Heart left ventricle (tissue), 16 donors: Measurements from ENCODE around the gene UBE2R2. TPM values are rescaled to one million over a fixed set of nuclear protein-coding genes. Genes with fewer than 3 reads are reported as not detected.

Source experiments
- ATAC-seq, 4 donors: fragments of 200-7000 bp; cut with Tn5 transposase; one replicate each; pipeline ENCODE4 v1.9.1; 2020 to 2022; ENCODE audit warnings: moderate library complexity in 4 of 4, mild to moderate bottlenecking in 3 of 4, moderate number of reproducible peaks in 1 of 4
- DNase-seq, 5 donors: peaks; one replicate each; pipeline ENCODE4 v3.0.0-alpha.2; 2020
- H3K27ac ChIP-seq, 12 donors: fragments of 200-600 bp; sonication (generic) in 4 of 12; one replicate each; pipeline versions ENCODE4 v1.5.0 to v1.8.0; 2016 to 2022; ENCODE audit warnings: mild to moderate bottlenecking in 2 of 12
- H3K27me3 ChIP-seq, 9 donors: fragments of 200-600 bp; sonication (generic) in 2 of 9; one replicate each; pipeline versions ENCODE4 v1.5.1 to v1.8.0; 2016 to 2022; ENCODE audit warnings: mild to moderate bottlenecking in 3 of 9
- H3K36me3 ChIP-seq, 9 donors: fragments of 200-600 bp; sonication (generic) in 2 of 9; one replicate each; pipeline versions ENCODE4 v1.5.0 to v1.8.0; 2018 to 2022; ENCODE audit warnings: mild to moderate bottlenecking in 2 of 9
- H3K4me1 ChIP-seq, 12 donors: fragments of 200-600 bp; sonication (generic) in 4 of 12; one replicate each; pipeline versions ENCODE4 v1.5.0 to v1.8.0; 2016 to 2022; ENCODE audit warnings: mild to moderate bottlenecking in 3 of 12
- H3K4me3 ChIP-seq, 12 donors: fragments of 200-600 bp; sonication (generic) in 4 of 12; one replicate each; pipeline versions ENCODE4 v1.5.0 to v1.8.0; 2017 to 2022; ENCODE audit warnings: mild to moderate bottlenecking in 9 of 12, moderate library complexity in 4 of 12
- H3K9me3 ChIP-seq, 12 donors: fragments of 200-600 bp; sonication (generic) in 4 of 12; one replicate each; pipeline versions ENCODE4 v1.5.0 to v1.8.0; 2016 to 2022; ENCODE audit warnings: mild to moderate bottlenecking in 1 of 12
- CTCF ChIP-seq, 12 donors: fragments of 200-600 bp; sonication (generic) in 4 of 12; IDR thresholded peaks; one replicate each; pipeline versions ENCODE4 v1.5.0 to v1.8.0; 2018 to 2022; ENCODE audit warnings: antibody characterized with exemption in 12 of 12, mild to moderate bottlenecking in 5 of 12
- POLR2A ChIP-seq, 2 donors: fragments of 450-650 bp; IDR thresholded peaks; one replicate each; pipeline ENCODE4 v1.6.1; 2017; ENCODE audit warnings: antibody characterized with exemption in 2 of 2, mild to moderate bottlenecking in 2 of 2, moderate library complexity in 2 of 2
- WGBS, 4 donors: extraction: QIAGEN DNeasy Blood & Tissue Kit in 2 of 4; methylation state at CpG; one replicate each; pipeline versions ENCODE4 v1.1.5 to v1.1.7; 2013 to 2018; 5-methylcytosine and 5-hydroxymethylcytosine counted together
- intact Hi-C, 10 donors: fragments of 100-400 bp; cut with DNase I; formaldehyde crosslinking; loops; one replicate each; pipeline versions ENCODE4 v1.11.1 to v1.14.2; 2022
- polyA plus RNA-seq, 2 donors: library from polyadenylated mRNA; stranded (reverse); fragments of 200-250 nt; gene quantifications; one replicate each; pipeline ENCODE4 v1.2.3, GENCODE V29; 2013
- total RNA-seq, 9 donors: library from RNA; depleted of rRNA in 2 of 9; stranded (reverse); fragments of >200 nt in 2 of 9; fragmentation: NEBNext Ultra II Directional in 3 of 9; extraction: Animal tissue kit (Norgen Biotek cat#: 25700) in 3 of 9; gene quantifications; one replicate each; pipeline versions ENCODE4 v1.1.0 to v1.2.4, GENCODE V29; 2016 to 2023
- donor health status: ischemic (EF 13 %, LVEDD 7.1; RV severe dilation, severe dysfunction).
- donor health status: healthy with polysubstance abuse.
- donor health status: DM: no; HTN: yes; CAD: no.
- donor health status: DM: no; HTN: no; CAD: no.
- donor health status: ischemic (EF 25% LVEDD 6.9; RV normal size, moderate dysfunction).
- donor health status: ischemic (EF 25% LVEDD 5.7; RV mildly dilated, moderate dysfunction).
- donor health status: healthy.
- donor health status: DM: yes; HTN: yes; CAD: no.
- donor health status: ischemic (EF 35%, LVEDD 5.7; RV mildly dilated, moderate dysfunction).
- donor health status: nonischemic (EF 11% LVEDD 7.7; RV severe dilation, severe dysfunction).
- donor health status: DM: yes; HTN: yes; CAD: no.
- donor health status: PGD.
- donor health status: ischemic (EF 29% LVEDD 5.4; RV normal size, mild dysfunction).
- donor health status: nonischemic (EF 23%, LVEDD 6.1; RV moderate dilation, normal function).

The UBE2R2 gene
- total and polyA plus RNA-seq, 11 donors = 18.6 to 45.7 (median 39.5) TPM

- H3K9me3 ChIP-seq = no peaks in the 10 kb centered on the region
- H3K36me3 ChIP-seq = peaks cover 0 to 97% (median 81%) of the 10 kb centered on the region in 9 donors
- H3K27ac ChIP-seq = peak overlapping the region in 1 of 12 donors; percentile 42
- no peak for ATAC-seq
- DNase-seq = no peak
- H3K4me1 ChIP-seq = peaks cover 0 to 48% (median 8%) of the 10 kb centered on the region in 12 donors
- intact Hi-C loops = no loop called here
- 92 to 95% (median 94%) methylated on average over 9 of the region's 9 CpGs for WGBS, 4 donors
- TF ChIP-seq POLR2A (IDR thresholded peaks at IDR 0.05) = no peak
- no peak for TF ChIP-seq CTCF (IDR thresholded peaks at IDR 0.05)
- no peaks in the 10 kb centered on the region for H3K27me3 ChIP-seq
- no peak overlapping the region for H3K4me3 ChIP-seq
These were observed 100.1 kb downstream of the UBE2R2 start for GRCh38 chr9:33917036-33917435.

DNA sequence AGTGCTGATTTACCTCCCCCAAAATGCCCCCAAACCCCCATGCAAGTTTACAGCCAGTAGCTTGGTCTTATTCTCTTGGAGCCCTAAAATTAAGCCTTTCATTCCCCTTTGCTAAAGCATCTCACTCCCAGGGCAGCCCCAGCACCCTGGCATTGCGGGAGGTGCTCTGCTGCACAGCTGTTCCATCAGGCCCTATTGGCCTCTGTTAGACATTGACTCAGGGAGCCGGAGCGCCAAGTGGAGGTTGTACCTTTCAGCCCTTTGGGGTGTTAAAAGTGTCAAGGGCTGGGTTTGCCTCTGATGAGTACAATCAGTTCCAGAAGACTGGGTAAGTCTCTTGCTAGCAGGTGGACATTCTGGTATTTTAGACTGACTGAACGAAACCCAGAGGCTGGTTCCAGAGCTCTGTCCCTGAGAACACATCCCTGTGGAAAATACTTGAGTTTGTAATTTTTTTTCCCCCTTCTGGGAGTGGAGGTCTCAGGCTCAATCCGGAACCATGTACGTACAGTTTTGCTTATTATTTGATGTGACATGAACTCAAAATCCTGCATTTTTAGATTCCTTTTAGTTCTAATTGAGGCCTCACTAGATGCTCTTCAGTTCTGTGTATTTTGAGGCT, 102.4 kb downstream of the UBE2R2 start:
- 74 to 78% (median 75%) methylated on average over 6 of the region's 6 CpGs for WGBS, 4 donors
- Histone ChIP-seq H3K4me1 (peaks cover 0 to 54% (median 9%) of the 10 kb centered on the region in 12 donors), H3K27ac (peak overlapping the region in 2 of 12 donors; percentile 13 to 39), H3K4me3 (no peak overlapping the region), H3K9me3 (no peaks in the 10 kb centered on the region), H3K36me3 (peaks cover 0 to 97% (median 81%) of the 10 kb centered on the region in 9 donors), H3K27me3 (no peaks in the 10 kb centered on the region)
- no peak for TF ChIP-seq POLR2A (IDR thresholded peaks at IDR 0.05)
- no peak for TF ChIP-seq CTCF (IDR thresholded peaks at IDR 0.05)
- peak in 1 of 5 donors; percentile 43 for DNase-seq
- peak in 2 of 4 donors; percentile 33 to 50 for ATAC-seq
- intact Hi-C loops = no loop called here

DNA sequence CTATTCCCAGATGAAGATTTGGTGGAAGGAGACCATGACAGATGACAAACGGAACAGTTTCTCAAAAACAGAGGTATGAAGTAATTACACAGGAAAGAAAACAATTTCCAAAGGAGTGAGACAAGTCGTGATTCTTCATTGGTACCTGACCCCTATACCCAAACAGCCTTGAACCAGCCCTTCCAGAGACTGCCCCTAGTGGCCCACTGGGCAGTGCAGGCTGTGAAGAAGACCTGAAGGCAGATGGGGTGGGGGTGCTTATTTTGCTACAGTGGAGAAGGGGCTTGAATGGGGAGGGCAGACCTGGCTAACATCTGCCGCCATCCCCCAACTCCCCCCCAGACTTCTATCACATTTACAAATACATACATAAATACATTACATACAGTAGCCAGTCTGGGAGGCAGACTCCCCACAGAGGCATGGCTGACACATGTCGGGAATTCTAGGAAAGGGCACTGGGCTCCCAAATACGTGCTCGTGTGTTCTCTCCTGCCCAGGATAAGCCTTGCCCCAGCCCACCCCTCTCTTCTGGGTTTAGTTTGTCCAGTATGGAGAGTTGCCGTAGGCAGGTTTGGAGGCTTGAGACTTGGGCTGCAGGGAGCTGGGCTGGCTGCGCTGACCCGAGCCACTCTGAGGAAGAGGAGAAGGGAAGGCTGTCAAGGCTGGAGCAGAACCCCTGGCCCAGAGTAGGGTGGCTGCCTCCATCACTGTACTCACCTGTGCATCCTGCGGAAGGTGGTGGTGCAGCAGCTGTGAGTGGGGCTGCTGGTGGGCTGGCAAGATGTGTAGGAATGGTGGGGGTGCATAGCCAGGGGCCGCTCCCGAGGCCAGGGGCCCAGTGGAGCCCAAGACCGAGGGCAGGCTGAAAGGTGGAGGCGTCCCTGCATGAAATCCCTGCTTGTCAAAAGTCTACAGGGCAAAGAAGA, 105.3 kb downstream of the UBE2R2 start:
- peaks cover 0 to 68% (median 19%) of the 10 kb centered on the region in 12 donors for H3K4me1 ChIP-seq
- H3K4me3 ChIP-seq = no peak overlapping the region
- WGBS, 4 donors = 86 to 92% (median 88%) methylated on average over 14 of the region's 14 CpGs
- peaks cover 0 to 94% (median 81%) of the 10 kb centered on the region in 9 donors for H3K36me3 ChIP-seq
- no peak for ATAC-seq
- no peaks in the 10 kb centered on the region for H3K9me3 ChIP-seq
- no peak for DNase-seq
- intact Hi-C loops = loop anchor here in 7 of 10 donors (5.0 to 10.0 kb wide), 4 partner anchors 105 to 333 kb away; partner anchors contain the start of gene UBE2R2 (in 7 of the 7)
- no peaks in the 10 kb centered on the region for H3K27me3 ChIP-seq
- no peak overlapping the region for H3K27ac ChIP-seq
- TF ChIP-seq CTCF (IDR thresholded peaks at IDR 0.05) (peak; percentile 17 to 56 (median 42)), POLR2A (IDR thresholded peaks at IDR 0.05) (no peak)

- Histone ChIP-seq H3K9me3 (no peaks in the 10 kb centered on the region), H3K4me1 (peaks cover 0 to 61% (median 15%) of the 10 kb centered on the region in 12 donors), H3K36me3 (peaks cover 0 to 94% (median 81%) of the 10 kb centered on the region in 9 donors), H3K27me3 (no peaks in the 10 kb centered on the region), H3K4me3 (no peak overlapping the region), H3K27ac (no peak overlapping the region)
- WGBS, 4 donors = 89 to 94% (median 92%) methylated on average over 4 of the region's 4 CpGs
- DNase-seq = no peak
- ATAC-seq = peak in 1 of 4 donors; percentile 4
- no peak for TF ChIP-seq POLR2A (IDR thresholded peaks at IDR 0.05)
- no peak for TF ChIP-seq CTCF (IDR thresholded peaks at IDR 0.05)
- intact Hi-C loops = loop anchor here in 7 of 10 donors (5.0 to 10.0 kb wide), 4 partner anchors 106 to 332 kb away; partner anchors contain the start of gene UBE2R2 (in 7 of the 7)
These were observed 106.1 kb downstream of the UBE2R2 start for GRCh38 chr9:33923079-33923478.
